Osteoblast (primary cell): ENCODE measurements around the gene CA12. TPM values are rescaled to one million over a fixed set of nuclear protein-coding genes. Genes with fewer than 3 reads are reported as not detected.
A peak's percentile ranks its signal among the peaks of the same experiment; 100 is the strongest.

Source experiments
- DNase-seq: peaks from one replicate; pipeline ENCODE4 v3.0.0; 2011; ENCODE audit warnings: low spot score, mixed read lengths; ENCODE audit not compliant: insufficient read length; ENCODE audit errors: missing footprints
- H2AFZ ChIP-seq: 2 replicates; pipeline ENCODE4 v1.6.0; 2011; ENCODE audit warnings: mild to moderate bottlenecking, low read length
- H3K27ac ChIP-seq: 2 replicates; pipeline ENCODE4 v1.5.1; 2011; ENCODE audit warnings: mild to moderate bottlenecking, low read depth, low read length, moderate library complexity
- H3K27me3 ChIP-seq: 2 replicates; pipeline ENCODE4 v1.6.0; 2012; ENCODE audit warnings: mild to moderate bottlenecking, control low read depth, inconsistent platforms, low read length, moderate library complexity; ENCODE audit not compliant: insufficient read depth
- H3K36me3 ChIP-seq: 2 replicates; pipeline ENCODE4 v1.5.1; 2011; ENCODE audit warnings: mild to moderate bottlenecking, low read length, control low read depth, moderate library complexity; ENCODE audit not compliant: insufficient read depth
- H3K4me1 ChIP-seq: 2 replicates; pipeline ENCODE4 v1.5.1; 2011; ENCODE audit warnings: mild to moderate bottlenecking, low read length, control low read depth, moderate library complexity; ENCODE audit not compliant: insufficient read depth
- H3K4me2 ChIP-seq: 2 replicates; pipeline ENCODE4 v1.6.0; 2011; ENCODE audit warnings: mild to moderate bottlenecking, low read length; ENCODE audit not compliant: insufficient read depth
- H3K4me3 ChIP-seq: fragments of 200-600 bp; sonication (generic); 3 replicates; pipeline ENCODE4 v1.5.1; 2012; ENCODE audit warnings: mild to moderate bottlenecking, low read length, inconsistent platforms; ENCODE audit not compliant: insufficient read depth
- H3K79me2 ChIP-seq: 2 replicates; pipeline ENCODE4 v1.6.0; 2012; ENCODE audit warnings: mild to moderate bottlenecking, low read length, control low read depth, inconsistent platforms; ENCODE audit not compliant: insufficient read depth
- H3K9me3 ChIP-seq: 2 replicates; pipeline ENCODE4 v1.5.1; 2011; ENCODE audit warnings: low read depth, low read length, control low read depth
- H4K20me1 ChIP-seq: 2 replicates; pipeline ENCODE4 v1.6.0; 2012; ENCODE audit warnings: mild to moderate bottlenecking, low read length, control low read depth; ENCODE audit not compliant: insufficient read depth
- total RNA-seq: library from RNA; depleted of rRNA; stranded (reverse); fragments of >200 nt; gene quantifications from 2 replicates; pipeline ENCODE4 v1.2.3, GENCODE V29; 2012
- TF ChIP-seq, protein P1 (sequence below): IDR thresholded peaks from 2 replicates; pipeline ENCODE4 v1.5.1; 2011; ENCODE audit warnings: mild to moderate bottlenecking, low read depth, low read length, moderate library complexity; ENCODE audit errors: extremely low read depth

Gene CA12
- total RNA-seq, 1 donor = 107 TPM

DNA sequence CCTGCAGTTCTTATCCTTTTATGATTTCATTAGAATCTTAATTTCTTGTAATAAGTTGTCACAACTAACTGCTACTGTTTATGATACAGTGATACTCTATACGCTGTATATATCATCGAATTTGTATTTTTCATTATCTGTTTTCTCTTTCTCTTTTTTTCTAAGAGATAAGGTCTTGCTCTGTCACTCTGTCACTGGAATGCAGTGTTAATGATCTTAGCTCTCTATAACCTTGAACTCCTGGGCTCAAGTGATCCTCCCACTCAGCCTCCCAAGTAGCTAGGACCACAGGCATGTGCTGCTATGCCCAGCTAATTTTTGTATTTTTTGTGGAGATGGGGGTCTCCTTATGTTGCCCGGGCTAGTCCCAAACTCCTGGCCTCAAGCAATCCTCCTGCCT is 89.4 kb downstream of the CA12 start:
- Histone ChIP-seq H3K79me2 (peaks cover 3% of the 10 kb centered on the region), H3K9me3 (no peaks in the 10 kb centered on the region), H3K4me1 (peaks cover 32% of the 10 kb centered on the region), H3K4me3 (no peak overlapping the region), H3K27ac (peak overlapping the region; percentile 97), H2AFZ (no peak overlapping the region), H3K27me3 (no peaks in the 10 kb centered on the region), H4K20me1 (no peaks in the 10 kb centered on the region), H3K4me2 (peak overlapping the region; percentile 42), H3K36me3 (peaks cover 13% of the 10 kb centered on the region)
- TF ChIP-seq, protein P1, sequence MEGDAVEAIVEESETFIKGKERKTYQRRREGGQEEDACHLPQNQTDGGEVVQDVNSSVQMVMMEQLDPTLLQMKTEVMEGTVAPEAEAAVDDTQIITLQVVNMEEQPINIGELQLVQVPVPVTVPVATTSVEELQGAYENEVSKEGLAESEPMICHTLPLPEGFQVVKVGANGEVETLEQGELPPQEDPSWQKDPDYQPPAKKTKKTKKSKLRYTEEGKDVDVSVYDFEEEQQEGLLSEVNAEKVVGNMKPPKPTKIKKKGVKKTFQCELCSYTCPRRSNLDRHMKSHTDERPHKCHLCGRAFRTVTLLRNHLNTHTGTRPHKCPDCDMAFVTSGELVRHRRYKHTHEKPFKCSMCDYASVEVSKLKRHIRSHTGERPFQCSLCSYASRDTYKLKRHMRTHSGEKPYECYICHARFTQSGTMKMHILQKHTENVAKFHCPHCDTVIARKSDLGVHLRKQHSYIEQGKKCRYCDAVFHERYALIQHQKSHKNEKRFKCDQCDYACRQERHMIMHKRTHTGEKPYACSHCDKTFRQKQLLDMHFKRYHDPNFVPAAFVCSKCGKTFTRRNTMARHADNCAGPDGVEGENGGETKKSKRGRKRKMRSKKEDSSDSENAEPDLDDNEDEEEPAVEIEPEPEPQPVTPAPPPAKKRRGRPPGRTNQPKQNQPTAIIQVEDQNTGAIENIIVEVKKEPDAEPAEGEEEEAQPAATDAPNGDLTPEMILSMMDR = no peak
- no peak for DNase-seq

DNA sequence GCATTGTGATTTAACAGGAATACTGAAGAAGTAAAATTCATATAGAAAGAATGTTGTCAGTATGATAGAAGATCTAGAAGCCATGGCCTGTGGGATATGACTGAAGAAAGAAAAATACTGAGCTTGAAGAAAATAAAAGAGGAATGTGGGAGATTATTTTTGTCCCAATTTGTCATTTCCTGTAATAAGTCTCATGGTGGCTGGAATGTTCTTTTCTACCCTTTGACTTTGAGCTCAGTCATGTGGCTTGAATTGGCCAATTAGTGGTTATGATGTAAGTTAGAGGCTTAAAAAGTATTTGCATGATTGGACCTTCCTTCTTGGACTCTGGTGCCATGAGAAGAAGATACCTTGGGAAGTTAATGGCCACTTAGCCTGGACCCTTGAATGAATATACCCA is 90.1 kb downstream of the CA12 start:
- Histone ChIP-seq H3K4me2 (peak overlapping the region; percentile 42), H3K4me1 (peaks cover 37% of the 10 kb centered on the region), H3K27me3 (no peaks in the 10 kb centered on the region), H3K79me2 (peaks cover 3% of the 10 kb centered on the region), H3K9me3 (no peaks in the 10 kb centered on the region), H3K36me3 (peaks cover 13% of the 10 kb centered on the region), H2AFZ (no peak overlapping the region), H3K4me3 (no peak overlapping the region), H3K27ac (peak overlapping the region; percentile 97), H4K20me1 (no peaks in the 10 kb centered on the region)
- TF ChIP-seq, protein P1 = no peak
- peak; percentile 80 for DNase-seq

DNA sequence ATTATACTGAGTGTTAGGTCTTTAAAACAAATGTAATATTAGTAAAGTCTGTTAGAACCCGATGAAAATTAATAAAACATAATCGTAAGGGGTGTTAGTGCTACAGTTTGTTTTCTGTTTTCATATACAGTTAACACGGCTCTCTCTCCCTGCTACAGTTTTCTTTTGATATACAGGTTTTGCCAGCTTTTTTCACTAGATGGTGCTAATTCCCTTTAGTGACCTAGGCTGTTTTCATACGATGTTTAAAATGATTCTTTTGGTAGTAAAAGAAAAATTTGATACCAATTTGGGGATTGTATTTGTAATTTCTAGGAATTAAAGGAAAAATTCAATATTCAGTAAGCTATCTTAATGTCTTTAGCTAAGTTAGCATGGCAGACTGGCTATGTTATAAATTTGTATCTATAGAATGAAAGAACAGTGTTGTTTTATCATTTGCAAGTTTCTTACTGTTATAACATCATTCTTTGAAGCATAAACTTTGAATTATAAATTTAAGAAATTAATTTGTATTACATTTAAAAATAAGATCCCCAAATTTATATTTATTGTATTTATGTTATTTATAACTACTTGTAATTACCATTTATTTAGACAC is 92.8 kb downstream of the CA12 start:
- no peaks in the 10 kb centered on the region for H3K9me3 ChIP-seq
- H2AFZ ChIP-seq = no peak overlapping the region
- H3K4me3 ChIP-seq = no peak overlapping the region
- TF ChIP-seq, protein P1 = peak; percentile 72
- H3K4me2 ChIP-seq = peak overlapping the region; percentile 30
- peaks cover 37% of the 10 kb centered on the region for H3K4me1 ChIP-seq
- H3K27me3 ChIP-seq = no peaks in the 10 kb centered on the region
- no peak for DNase-seq
- no peaks in the 10 kb centered on the region for H3K79me2 ChIP-seq
- peaks cover 20% of the 10 kb centered on the region for H3K36me3 ChIP-seq
- H4K20me1 ChIP-seq = no peaks in the 10 kb centered on the region
- H3K27ac ChIP-seq = peak overlapping the region; percentile 97

DNA sequence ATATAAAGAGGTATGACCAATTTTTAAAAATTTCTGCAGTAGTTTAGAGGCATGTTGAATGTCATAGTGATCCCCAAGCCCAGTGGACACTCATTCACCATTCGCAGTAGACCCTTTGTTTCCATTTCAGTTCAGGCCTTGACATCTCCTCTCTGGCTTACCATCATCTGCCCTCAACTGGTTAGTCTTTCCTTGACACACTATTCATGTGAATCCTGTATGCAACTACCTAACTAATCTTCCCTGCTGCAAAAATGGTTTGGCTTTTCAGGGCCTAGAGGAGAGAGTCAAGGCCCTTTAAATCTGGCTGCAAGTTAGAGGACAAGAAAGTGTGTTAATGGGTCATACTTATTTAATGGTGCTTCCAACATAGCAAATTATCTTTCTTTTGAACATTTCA is 93.3 kb downstream of the CA12 start:
- no peaks in the 10 kb centered on the region for H3K79me2 ChIP-seq
- H3K27me3 ChIP-seq = no peaks in the 10 kb centered on the region
- peak overlapping the region; percentile 30 for H3K4me2 ChIP-seq
- no peaks in the 10 kb centered on the region for H4K20me1 ChIP-seq
- peaks cover 20% of the 10 kb centered on the region for H3K36me3 ChIP-seq
- DNase-seq = no peak
- no peaks in the 10 kb centered on the region for H3K9me3 ChIP-seq
- H3K27ac ChIP-seq = peak overlapping the region; percentile 97
- H3K4me1 ChIP-seq = peaks cover 37% of the 10 kb centered on the region
- TF ChIP-seq, protein P1 = no peak
- H3K4me3 ChIP-seq = no peak overlapping the region
- no peak overlapping the region for H2AFZ ChIP-seq
